SK-N-MC (cell line): ENCODE data around the gene SPATA20.

Source experiments
- EZH2 ChIP-seq: fragments of 200-600 bp; sonication (generic); IDR thresholded peaks from one replicate; pipeline ENCODE4 v1.6.1; 2017; ENCODE audit warnings: antibody characterized with exemption
- POLR2AphosphoS5 ChIP-seq: IDR thresholded peaks from 2 replicates; pipeline ENCODE4 v1.6.1; 2012; ENCODE audit warnings: mild to moderate bottlenecking, low read depth, low read length, borderline replicate concordance

DNA sequence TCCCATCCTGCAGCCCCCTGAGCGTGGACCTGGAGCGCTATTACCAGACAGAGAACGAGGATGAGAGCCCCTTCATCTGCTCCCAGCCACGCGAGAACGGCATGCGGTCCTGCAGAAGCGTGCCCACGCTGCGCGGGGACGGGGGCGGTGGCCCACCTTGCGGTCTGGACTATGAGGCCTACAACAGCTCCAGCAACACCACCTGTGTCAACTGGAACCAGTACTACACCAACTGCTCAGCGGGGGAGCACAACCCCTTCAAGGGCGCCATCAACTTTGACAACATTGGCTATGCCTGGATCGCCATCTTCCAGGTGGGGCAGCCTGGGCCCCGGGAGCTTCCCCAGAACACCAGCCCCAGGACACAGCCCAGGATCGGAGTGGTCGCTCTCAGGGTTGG lies 25.6 kb downstream of the SPATA20 start:
- no peak for TF ChIP-seq POLR2AphosphoS5
- TF ChIP-seq EZH2: no peak
